Transverse colon (tissue), 4 donors: ENCODE measurements around the gene VSX1. TPM values are rescaled to one million over a fixed set of nuclear protein-coding genes. Genes with fewer than 3 reads are reported as not detected.

Experiments
- DNase-seq: peaks from one replicate; pipeline ENCODE4 v3.0.0-alpha.2; 2019
- H3K27ac ChIP-seq, 4 donors: fragments of 200-600 bp; sonication (generic); 2 replicates each; pipeline ENCODE4 v1.5.1; 2016 to 2018; ENCODE audit warnings: inconsistent platforms in 4 of 4
- H3K27me3 ChIP-seq: fragments of 200-600 bp; sonication (generic); 2 replicates; pipeline ENCODE4 v1.5.1; 2017; ENCODE audit warnings: inconsistent platforms
- H3K36me3 ChIP-seq, 4 donors: fragments of 200-600 bp; sonication (generic); 2 replicates each; pipeline ENCODE4 v1.5.1; 2017 to 2019; ENCODE audit warnings: inconsistent platforms in 4 of 4
- H3K4me1 ChIP-seq, 4 donors: fragments of 200-600 bp; sonication (generic); 2 replicates each; pipeline ENCODE4 v1.5.1; 2017 to 2020; ENCODE audit warnings: inconsistent platforms in 4 of 4
- H3K4me3 ChIP-seq, 4 donors: fragments of 200-600 bp; sonication (generic); 1 replicate in 1 of 4; 2 replicates in 3 of 4; pipeline versions ENCODE4 v1.5.1 to v1.6.1; 2017 to 2019; ENCODE audit warnings: inconsistent platforms in 4 of 4
- H3K9me3 ChIP-seq, 2 donors: fragments of 200-600 bp; sonication (generic); 2 replicates each; pipeline ENCODE4 v1.5.1; 2017 to 2019; ENCODE audit warnings: inconsistent platforms in 2 of 2
- EP300 ChIP-seq: sonication (generic); formaldehyde crosslinking; IDR thresholded peaks from one replicate; pipeline ENCODE4 v1.6.1; 2017; ENCODE audit warnings: antibody characterized with exemption, low read depth
- POLR2A ChIP-seq: fragments of 450-650 bp; IDR thresholded peaks from one replicate; pipeline ENCODE4 v1.6.1; 2016; ENCODE audit warnings: antibody characterized with exemption, mild to moderate bottlenecking, moderate library complexity
- POLR2AphosphoS5 ChIP-seq, 3 donors: sonication (generic); formaldehyde crosslinking; IDR thresholded peaks; one replicate each; pipeline ENCODE4 v1.6.1; 2016; ENCODE audit warnings: antibody characterized with exemption in 3 of 3
- WGBS, 2 donors: methylation state at CpG; one replicate each; pipeline ENCODE4 v1.1.5; 2018; ENCODE audit warnings: low coverage in 1 of 2; 5-methylcytosine and 5-hydroxymethylcytosine counted together
- in situ Hi-C, 4 donors: fragments of 200-750 bp; cut with MboI; loops; one replicate each; pipeline versions ENCODE4 v1.15.0 to v1.15.1; 2017; ENCODE audit warnings: low sequenced_read_pairs in 3 of 4, low pct_ligation_motif_present in 1 of 4, low pct_unique_long_range_greater_than_20kb in 1 of 4
- intact Hi-C: fragments of 100-400 bp; cut with DNase I; formaldehyde crosslinking; loops from one replicate; pipeline ENCODE4 v1.15.1; 2023; ENCODE audit warnings: low total_unique reads
- total RNA-seq, 4 donors: library from RNA; depleted of rRNA; stranded (reverse); fragments of >200 nt; gene quantifications; one replicate each; pipeline ENCODE4 v1.1.0, GENCODE V29; 2016
- TF ChIP-seq, protein P1 (sequence below), 5 experiments: fragments of 200-600 bp in 3 of 5; fragments of 450-650 bp in 2 of 5; sonication (generic) in 3 of 5; IDR thresholded peaks; 1 replicate in 2 of 5; 2 replicates in 3 of 5; pipeline ENCODE4 v1.5.1; 2016 to 2017; ENCODE audit warnings: antibody characterized with exemption in 5 of 5, inconsistent platforms in 3 of 5, mild to moderate bottlenecking in 2 of 5, moderate library complexity in 1 of 5

Gene VSX1
- total RNA-seq, 4 donors from 2014 or later, result 0.16 TPM; not detected in 3

DNA sequence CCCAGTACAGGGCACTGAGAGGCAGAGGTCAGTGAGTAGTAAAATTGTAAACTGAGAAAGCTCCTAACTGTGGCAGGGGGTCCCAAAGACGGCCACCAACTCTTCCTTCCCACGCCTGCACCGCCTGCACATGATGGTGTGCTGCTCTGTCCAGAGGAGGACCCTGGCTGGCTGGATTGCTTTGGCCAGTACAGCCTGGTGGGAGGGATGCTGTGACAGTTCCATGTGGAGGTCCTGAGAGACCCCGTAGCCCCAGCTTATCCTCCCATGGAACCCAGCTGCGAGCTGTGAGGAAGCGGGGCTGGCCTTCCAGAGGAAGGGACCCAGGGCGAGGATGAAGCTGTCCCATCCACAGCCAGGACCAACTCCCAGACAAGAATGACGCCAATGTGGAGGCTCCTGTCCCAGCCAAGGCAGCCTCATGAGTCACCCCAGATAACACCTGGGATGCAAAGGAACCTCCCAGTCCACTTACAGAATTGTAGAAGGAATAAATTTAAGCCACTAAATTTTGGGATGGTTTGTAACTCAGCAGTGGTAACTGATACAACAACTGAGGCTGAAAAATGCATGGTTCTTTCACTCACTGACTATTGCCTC, 22.0 kb downstream of the VSX1 start:
- intact Hi-C loops, result loop anchor here (5.0 to 10.0 kb wide), 2 partner anchors 205 to 237 kb away; no protein-coding TSS in a partner anchor
- Histone ChIP-seq H3K36me3 (no peaks in the 10 kb centered on the region), H3K27me3 (no peaks in the 10 kb centered on the region), H3K4me3 (no peak overlapping the region), H3K9me3 (no peaks in the 10 kb centered on the region), H3K4me1 (peaks cover 10 to 36% (median 27%) of the 10 kb centered on the region in 4 donors), H3K27ac (peak overlapping the region in 2 of 4 donors; percentile 92 to 98)
- in situ Hi-C loops, result loop anchor here in 2 of 4 donors (5.0 to 25.0 kb wide), 3 partner anchors 63 to 327 kb away; partner anchors contain the start of genes ABHD12 (in 1 of the 2) and APMAP (in 1 of the 2)
- DNase-seq, result peak; percentile 6
- WGBS, 2 donors, result 94% methylated on average over 8 of the region's 8 CpGs; no CpG with 5 or more reads in 1 of the 2 donors
- TF ChIP-seq POLR2AphosphoS5 (IDR thresholded peaks at IDR 0.05), result no peak
- no peak for TF ChIP-seq EP300
- no peak for TF ChIP-seq POLR2A
- TF ChIP-seq, protein P1, sequence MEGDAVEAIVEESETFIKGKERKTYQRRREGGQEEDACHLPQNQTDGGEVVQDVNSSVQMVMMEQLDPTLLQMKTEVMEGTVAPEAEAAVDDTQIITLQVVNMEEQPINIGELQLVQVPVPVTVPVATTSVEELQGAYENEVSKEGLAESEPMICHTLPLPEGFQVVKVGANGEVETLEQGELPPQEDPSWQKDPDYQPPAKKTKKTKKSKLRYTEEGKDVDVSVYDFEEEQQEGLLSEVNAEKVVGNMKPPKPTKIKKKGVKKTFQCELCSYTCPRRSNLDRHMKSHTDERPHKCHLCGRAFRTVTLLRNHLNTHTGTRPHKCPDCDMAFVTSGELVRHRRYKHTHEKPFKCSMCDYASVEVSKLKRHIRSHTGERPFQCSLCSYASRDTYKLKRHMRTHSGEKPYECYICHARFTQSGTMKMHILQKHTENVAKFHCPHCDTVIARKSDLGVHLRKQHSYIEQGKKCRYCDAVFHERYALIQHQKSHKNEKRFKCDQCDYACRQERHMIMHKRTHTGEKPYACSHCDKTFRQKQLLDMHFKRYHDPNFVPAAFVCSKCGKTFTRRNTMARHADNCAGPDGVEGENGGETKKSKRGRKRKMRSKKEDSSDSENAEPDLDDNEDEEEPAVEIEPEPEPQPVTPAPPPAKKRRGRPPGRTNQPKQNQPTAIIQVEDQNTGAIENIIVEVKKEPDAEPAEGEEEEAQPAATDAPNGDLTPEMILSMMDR (IDR thresholded peaks at IDR 0.05), result no peak

DNA sequence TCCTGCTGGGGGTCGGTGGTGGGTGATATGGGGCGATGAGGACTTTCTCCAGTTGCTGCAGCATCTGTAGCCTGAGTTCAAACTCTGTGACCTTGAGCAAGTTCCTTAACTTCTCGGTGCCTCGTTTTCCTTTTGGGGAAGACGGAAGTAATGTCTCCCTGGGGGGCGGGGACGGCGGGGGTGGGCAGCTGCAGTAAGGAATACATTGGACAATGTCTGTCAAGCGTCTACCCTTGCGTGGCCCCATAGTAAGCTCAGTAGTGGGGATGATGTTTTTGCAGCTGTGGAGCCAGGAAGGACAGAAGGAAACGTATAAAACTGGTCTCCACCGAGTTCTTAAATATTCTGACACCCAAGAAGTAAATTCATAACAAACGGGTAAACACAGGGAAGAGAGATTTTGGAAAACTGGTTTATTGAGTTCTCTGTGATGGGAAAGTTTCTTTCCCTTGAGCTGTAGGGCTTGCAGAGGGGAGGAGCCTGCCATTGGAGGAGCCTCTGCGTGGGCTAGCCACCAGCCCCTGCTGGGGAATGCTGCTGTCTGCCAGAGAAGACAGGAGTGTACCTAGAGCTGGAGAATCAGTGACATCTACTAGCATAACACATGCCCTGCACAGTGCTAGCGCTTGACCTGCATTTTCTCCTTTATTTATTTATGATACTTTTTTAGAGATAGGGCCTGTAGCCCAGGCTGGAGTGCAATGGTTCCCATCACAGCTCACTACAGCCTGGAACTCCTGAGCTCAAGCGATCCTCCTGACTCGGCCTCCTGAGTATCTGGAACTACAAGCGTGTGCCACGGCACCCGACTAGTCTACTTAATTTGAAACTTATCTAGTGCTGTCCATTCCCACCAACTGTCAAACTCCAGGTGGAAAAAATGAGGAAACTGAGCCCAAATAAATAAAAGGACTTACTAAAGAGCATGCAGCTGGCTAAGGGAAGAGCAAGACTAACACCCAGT, 22.8 kb downstream of the VSX1 start:
- peaks cover 15 to 44% (median 34%) of the 10 kb centered on the region in 4 donors for H3K4me1 ChIP-seq
- 47 to 64% methylated on average over 9 to 20 of the region's 20 CpGs for WGBS, 2 donors

DNA sequence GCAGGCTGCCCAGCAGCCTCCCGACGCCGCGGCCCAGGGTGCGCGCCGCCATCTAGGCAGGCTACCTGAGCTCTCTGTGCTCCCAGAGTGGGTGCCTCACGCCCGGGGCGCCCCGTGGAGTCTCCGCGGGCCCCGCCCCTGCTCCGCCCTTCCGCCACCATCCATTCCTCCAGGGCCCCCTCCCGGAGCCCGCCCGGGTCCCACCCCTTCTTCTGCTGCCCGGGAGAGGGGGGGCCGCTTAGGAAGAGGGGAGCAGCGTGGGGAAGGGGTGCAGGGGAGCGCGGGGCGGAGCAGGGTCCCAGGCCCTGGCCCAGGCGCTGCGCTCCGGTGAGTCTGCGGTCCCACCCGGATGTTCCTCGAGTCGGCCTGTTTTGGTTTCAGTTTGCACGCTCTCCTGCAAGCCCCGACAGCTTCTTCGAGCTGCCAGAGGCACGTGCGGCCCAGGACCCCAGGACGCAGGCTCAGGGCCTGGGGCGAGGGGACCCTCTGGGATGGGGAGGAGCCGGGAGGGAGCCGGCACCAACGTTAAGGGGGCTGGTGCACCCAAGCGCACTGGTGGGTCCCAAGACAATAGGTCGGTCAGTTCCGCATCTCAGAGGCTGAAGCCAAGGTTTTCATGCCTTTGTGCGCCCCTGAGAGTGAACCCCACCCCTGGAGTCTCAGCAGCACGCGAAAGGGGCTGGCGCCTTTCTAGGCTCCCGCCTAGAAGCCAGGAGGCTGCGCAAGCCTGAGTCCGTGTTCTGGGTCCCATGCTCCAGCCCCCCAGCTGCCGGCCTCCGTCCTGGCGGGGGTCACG, 23.7 kb downstream of the VSX1 start, which contains the start of gene ACSS1:
Gene ACSS1, minus strand, starts transcription at position 89 of the 796 bp plus-strand sequence. Its CDS starts 37 bp downstream, at position 52.
- Histone ChIP-seq H3K27me3 (no peaks in the 10 kb centered on the region), H3K36me3 (no peaks in the 10 kb centered on the region), H3K9me3 (no peaks in the 10 kb centered on the region), H3K4me3 (peak within 1 kb of the TSS; percentile 39 to 85 (median 80)), H3K27ac (peak within 1 kb of the TSS; percentile 92 to 98 (median 96)), H3K4me1 (peaks cover 20 to 53% (median 42%) of the 10 kb centered on the region in 4 donors)
- TF ChIP-seq EP300 (no peak), POLR2A (peak; percentile 34), POLR2AphosphoS5 (IDR thresholded peaks at IDR 0.05) (peak; percentile 23 to 51 (median 49))
- TF ChIP-seq, protein P1 (IDR thresholded peaks at IDR 0.05), result no peak
- 12% methylated on average over 37 of the region's 56 CpGs; no CpG with 5 or more reads in 1 of the 2 donors for WGBS, 2 donors
- DNase-seq, result peak; percentile 78
- in situ Hi-C loops (loop anchor here in 1 of 4 donors (25.0 kb wide), 1 partner anchor 329 kb away; the partner anchor contains the start of gene ABHD12), intact Hi-C loops (loop anchor here (10.0 kb wide), 1 partner anchor 207 kb away; no protein-coding TSS in a partner anchor)

More for the DNA sequence above, 22.8 kb downstream of the VSX1 start:
- Histone ChIP-seq H3K4me3 (peak overlapping the region; percentile 39 to 85 (median 80)), H3K27ac (peak overlapping the region; percentile 92 to 98 (median 96)), H3K27me3 (no peaks in the 10 kb centered on the region), H3K36me3 (no peaks in the 10 kb centered on the region), H3K9me3 (no peaks in the 10 kb centered on the region)
- in situ Hi-C loops, result loop anchor here in 1 of 4 donors (25.0 kb wide), 1 partner anchor 328 kb away; the partner anchor contains the start of gene ABHD12
- no peak for TF ChIP-seq POLR2A
- TF ChIP-seq EP300, result no peak
- no peak for TF ChIP-seq POLR2AphosphoS5 (IDR thresholded peaks at IDR 0.05)
- TF ChIP-seq, protein P1 (IDR thresholded peaks at IDR 0.05), result no peak
- DNase-seq, result peak; percentile 39
- intact Hi-C loops, result loop anchor here (10.0 kb wide), 1 partner anchor 206 kb away; no protein-coding TSS in a partner anchor
